GM10266 (cell line): ENCODE measurements around the gene IL15RA.

Experiments used
- DNase-seq: peaks from one replicate; pipeline ENCODE4 v3.0.0; 2012; ENCODE audit errors: extremely low spot score
- TF ChIP-seq, protein P1 (sequence below): IDR thresholded peaks from 2 replicates; pipeline ENCODE4 v1.5.1; 2012; ENCODE audit warnings: mild to moderate bottlenecking, low read depth; ENCODE audit not compliant: control insufficient read depth, insufficient read depth; ENCODE audit errors: missing control alignments

The IL15RA gene

DNA sequence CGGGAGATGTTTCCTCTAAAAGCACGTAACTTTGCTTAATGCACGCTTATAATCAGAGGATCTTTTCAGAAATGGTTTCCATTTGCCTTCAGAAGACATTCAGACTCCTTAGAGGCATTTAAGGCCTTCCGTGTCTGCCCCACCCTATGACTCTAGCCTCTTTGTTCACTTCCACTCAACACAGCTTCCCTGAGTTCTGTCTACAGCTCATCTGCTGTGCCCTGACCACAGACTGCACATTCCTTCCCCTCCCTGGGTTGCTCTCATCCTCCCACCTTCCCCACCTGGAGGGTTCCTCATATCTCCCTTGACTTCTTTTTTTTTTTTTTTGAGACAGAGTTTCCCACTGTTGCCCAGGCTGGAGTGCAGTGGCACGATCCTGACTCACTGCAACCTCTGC is 70.7 kb downstream of the IL15RA start:
- no peak for DNase-seq
- TF ChIP-seq, protein P1, sequence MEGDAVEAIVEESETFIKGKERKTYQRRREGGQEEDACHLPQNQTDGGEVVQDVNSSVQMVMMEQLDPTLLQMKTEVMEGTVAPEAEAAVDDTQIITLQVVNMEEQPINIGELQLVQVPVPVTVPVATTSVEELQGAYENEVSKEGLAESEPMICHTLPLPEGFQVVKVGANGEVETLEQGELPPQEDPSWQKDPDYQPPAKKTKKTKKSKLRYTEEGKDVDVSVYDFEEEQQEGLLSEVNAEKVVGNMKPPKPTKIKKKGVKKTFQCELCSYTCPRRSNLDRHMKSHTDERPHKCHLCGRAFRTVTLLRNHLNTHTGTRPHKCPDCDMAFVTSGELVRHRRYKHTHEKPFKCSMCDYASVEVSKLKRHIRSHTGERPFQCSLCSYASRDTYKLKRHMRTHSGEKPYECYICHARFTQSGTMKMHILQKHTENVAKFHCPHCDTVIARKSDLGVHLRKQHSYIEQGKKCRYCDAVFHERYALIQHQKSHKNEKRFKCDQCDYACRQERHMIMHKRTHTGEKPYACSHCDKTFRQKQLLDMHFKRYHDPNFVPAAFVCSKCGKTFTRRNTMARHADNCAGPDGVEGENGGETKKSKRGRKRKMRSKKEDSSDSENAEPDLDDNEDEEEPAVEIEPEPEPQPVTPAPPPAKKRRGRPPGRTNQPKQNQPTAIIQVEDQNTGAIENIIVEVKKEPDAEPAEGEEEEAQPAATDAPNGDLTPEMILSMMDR: no peak

DNA sequence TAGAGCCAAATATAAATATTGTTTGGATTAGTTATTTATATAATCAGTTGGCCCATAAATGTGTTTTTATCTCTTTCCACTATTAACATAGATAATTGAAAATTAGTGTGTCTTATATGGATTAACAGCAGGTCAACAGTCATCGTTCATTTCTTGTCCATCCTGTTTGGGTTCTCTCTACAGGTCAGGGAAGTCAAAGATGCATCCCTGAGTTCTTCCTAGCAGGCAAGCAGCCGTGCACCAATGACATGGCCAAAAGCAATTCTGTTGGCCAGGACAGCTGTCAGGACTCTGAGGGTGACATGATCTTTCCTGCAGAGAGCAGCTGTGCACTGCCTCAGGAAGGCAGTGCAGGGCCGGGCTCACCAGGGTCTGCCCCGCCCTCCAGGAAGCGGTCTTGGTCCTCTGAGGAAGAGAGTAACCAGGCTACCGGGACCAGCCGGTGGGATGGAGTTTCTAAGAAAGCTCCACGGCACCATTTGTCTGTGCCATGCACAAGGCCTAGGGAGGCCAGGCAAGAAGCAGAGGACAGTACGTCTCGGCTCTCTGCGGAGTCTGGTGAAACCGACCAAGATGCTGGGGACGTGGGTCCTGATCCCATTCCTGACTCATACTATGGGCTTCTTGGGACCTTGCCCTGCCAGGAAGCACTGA is 71.4 kb downstream of the IL15RA start:
- DNase-seq: no peak
- TF ChIP-seq, protein P1: no peak

DNA sequence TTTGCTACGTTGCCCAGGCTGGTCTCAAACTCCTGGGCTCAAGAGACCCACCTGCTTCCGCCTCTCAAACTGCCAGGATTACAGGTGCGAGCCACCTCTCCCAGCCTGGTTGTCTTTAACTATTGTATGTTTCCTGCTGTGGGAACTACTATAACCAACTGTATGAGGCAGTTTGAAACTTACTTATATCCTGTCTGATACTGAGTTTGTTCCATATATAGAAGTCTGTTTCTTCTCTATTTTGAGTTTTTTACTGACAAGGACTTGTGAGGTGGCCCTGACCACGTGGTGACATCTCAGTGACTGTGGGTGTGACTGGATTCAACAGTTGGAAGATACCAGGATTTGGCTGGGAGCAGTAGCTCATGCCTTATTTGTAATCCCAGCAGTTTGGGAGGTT is 73.1 kb downstream of the IL15RA start:
- TF ChIP-seq, protein P1: no peak
- peak; percentile 79 for DNase-seq

DNA sequence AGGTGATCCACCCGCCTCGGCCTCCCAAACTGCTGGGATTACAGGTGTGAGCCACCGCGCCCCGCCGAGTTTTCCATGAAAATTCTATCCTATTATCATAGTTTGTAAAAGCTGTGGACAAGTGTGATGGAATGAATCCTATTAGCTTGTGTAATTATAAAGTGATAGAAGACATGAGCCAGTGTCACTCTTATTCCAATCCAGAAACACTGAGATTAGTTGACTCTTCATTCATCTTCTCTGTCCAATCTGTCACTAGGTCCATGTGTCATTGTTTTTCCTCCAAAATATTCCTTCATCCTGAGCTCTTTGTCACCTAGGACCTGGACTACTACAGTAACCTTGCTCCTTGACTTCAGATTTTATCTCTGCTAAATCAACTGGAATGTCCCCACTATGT is 73.8 kb downstream of the IL15RA start:
- TF ChIP-seq, protein P1: no peak
- DNase-seq: no peak

DNA sequence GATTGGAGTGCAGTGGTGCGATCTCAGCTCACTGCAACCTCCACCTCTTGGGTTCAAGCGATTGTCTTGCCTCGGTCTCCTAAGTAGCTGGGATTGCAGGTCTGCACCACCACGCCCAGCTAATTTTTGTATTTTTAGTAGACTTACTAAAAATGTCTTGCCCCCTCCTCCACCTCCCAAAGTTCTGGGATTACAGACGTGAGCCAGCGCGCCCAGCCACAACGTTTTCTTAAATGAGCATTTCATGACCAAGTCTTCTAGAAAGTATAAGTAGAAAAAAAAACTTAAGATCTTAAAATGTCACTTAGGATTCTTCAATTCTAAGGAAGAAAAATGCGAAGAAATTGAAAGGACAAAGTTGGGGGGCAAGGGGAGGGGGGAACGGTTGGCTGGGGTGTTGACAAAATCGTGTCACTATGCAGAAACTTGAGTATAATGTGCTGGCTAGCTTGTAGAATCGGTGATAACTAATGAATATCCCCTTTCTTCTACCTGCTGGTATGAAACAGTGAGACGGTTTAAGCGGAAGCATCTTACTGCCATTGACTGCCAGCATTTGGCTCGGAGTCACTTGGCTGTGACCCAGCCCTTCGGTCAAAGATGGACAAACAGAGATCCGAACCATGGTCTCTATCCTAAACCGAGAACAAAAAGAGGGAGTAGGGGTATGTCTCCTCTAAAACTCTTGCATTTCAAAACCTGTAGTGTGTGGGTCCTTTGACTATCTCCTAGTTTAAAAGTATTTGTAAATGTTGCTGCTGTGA is 74.7 kb downstream of the IL15RA start:
- no peak for DNase-seq
- TF ChIP-seq, protein P1: no peak
